HG03045 (cell line): ENCODE measurements around the gene TMEM141.
A peak's percentile ranks its signal among the peaks of the same experiment; 100 is the strongest.
"Not testable (repeated sequence)": the region's sequence is repeated elsewhere in the genome, so short reads cannot be mapped to it uniquely, and the experiment has no call there.

Source experiments
- ATAC-seq: cut with Tn5 transposase; IDR thresholded peaks from one replicate; pipeline ENCODE4 v1.9.1; 2021; ENCODE audit warnings: mild to moderate bottlenecking, moderate library complexity; ENCODE audit not compliant: unreplicated experiment

Gene TMEM141

DNA sequence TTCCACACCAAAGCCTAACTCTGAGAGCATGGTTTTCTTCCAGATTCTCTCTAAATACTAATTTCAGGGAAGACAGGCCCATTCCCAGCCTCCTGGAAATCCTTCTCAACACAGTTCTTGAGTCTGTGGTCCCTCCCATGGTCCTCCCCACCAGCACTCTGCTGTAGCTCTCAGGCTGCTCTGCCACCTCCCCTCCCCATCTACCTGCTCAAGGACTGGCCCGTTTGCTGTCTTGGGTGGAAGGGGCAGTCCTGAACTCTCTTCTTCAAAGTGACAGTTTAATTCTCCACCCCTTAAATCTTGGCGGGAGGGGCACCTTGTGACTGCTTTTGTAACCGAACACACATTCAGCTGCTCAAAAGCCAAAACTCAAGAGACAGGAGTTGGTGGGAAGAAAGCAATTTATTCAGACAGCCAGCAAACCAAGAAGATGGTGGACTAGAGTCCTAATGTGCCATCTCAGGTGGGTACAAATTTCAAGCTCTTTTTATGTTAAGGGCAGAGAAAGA, 19.2 kb upstream of the TMEM141 start:
- no peak for ATAC-seq

DNA sequence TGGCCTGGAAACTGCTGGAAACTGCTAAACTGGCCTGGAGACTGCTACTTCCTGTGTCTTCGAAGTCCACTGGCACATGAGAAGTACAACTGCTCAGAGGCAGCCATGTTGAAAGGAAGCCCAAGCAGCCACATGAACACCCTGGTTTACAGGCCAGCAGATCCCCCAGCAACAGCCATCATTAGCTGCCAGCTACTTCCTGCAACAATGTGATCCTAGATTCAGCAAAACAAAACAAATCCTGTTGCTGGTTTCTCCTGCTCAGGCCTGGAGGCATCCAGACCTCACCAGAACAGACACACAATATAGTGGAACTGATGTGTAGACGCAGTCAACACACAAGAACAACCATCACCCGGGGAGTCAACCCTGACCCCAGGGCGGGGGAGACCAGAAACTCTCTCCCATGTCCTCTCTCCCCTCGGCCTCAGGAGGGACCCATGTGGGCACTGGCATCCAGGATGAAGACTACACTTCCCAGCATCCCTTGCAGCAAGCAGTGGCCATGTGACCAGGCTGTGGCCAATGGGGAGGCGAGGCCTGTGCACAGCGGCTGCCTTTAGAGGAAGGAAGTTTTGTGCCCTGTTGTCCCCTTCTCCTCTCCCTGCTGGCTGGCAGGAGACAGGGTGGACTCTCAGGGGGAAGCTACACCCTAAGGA, 17.6 kb upstream of the TMEM141 start:
- ATAC-seq: no peak

DNA sequence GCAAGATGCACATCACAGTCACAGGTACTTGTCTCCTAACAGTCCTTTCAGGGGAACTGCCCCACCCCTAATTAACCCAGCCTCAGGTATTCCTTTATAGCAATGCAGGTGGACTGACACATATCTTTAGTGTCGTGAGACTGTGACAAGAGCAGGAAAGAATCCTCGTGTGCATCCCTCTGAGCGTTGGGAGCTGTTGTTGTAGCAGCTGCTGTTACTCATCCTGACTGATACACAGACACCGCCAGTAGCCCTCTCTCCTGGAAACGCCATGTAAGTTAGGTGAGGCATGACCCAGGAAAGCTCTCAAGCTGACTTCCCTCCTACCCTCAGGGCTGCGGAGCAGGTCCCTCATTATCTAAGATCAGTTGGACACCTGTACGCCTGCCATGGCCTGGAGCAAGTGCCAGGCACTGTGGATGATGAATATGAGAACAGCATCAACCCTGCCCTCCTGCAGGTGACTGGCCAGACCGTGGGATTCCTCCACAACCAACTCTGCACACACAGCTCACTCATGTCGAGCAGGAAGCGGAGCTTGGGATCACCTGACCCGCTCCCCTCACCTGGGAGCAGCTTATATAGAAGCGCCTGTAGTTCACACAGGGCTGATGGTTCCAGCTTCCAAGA, 16.6 kb upstream of the TMEM141 start:
- no peak for ATAC-seq

DNA sequence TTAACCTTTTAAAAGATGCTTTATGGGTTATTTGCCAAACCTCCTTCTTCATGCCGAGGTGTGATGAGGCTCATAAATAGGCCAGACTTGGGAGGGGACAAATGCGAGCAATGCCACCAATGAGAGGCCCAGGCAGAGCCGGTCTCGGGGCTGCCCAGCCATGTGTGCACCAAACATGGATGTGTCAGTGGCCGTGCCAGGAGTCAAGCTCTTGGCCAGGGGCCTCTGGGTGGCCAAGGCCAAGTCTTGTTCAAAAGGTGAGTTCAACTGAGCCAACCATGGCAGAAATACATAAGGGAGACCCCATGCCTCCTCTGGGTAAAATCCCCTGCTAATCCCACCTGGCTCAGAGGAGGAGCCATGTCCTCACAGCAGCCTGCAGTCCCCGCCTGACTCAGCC, 16.0 kb upstream of the TMEM141 start:
- no peak for ATAC-seq

DNA sequence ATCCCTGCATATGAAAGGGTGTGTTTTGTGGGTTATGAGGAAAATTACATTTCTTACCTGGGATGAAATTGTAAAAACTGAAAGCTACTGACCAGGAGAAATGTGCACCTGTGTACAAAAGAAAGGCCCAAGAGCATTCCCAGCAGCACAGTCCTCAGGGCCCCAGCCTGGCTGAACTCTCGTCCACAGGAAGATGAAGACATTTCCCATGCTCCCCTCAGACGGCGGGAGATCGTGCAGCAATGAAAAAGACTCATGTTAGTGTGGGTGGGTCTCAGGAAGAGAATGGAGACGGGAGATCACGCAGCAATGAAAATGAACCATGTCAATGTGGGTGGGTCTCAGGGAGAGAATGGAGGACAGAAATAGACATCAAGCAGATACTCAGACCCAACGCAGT, 14.2 kb upstream of the TMEM141 start:
- ATAC-seq: no peak

DNA sequence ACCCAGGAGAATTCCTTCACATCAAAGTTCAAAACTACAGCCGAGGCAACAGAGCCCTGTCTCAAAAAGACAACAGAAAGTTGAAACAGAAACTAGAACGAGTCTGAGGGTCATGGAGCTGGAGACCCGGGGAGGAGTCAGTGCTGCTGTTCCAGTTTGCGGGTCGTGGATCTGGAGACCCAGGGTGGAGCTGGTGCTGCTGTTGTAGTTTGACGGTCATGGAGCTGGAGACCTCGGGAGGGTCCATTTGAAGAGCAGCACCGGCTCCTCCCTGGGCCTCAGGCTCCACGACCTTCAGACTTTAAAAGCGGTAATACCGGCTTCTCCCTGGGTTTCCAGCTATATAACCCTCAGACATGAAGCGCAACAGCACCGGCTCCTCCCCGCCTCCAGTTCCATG, 13.8 kb upstream of the TMEM141 start:
- ATAC-seq: no peak

DNA sequence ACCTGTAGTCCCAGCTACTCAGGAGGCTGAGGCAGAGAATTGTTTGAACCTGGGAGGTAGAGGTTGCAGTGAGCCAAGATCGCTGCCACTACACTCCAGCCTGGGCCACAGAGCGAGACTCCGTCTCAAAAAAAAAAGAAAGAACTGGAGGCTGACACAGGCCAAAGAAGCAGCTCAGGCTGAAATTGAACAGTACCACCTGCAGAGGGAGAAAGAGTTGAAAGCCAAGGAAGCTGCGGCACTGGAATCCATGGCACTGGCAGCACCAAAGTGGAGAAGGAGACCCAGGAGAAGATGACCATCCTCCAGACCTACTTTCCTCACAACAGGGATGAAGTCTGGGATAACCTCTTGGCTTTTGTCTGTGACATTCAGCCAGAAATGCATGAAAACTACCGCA, 11.3 kb upstream of the TMEM141 start:
- ATAC-seq: no peak

DNA sequence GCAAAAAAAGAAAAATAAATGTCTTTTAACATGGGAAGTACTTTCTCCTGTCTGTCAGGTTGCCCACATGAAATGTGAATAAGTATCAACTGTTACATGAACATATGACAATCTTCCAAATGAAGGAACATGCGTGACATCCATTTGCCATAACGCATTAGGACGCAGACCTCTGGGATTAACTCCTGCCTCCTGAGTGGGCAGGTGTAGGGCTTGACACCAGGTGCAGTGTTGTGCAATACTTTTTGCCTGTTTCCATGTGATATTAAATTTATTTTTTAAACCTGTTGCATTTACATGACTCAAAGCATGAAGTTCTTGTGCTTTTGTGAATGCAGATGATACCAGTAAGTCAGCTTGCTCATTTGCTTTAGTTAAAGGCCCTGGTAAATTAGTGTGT, 8.7 kb upstream of the TMEM141 start:
- ATAC-seq: no peak

DNA sequence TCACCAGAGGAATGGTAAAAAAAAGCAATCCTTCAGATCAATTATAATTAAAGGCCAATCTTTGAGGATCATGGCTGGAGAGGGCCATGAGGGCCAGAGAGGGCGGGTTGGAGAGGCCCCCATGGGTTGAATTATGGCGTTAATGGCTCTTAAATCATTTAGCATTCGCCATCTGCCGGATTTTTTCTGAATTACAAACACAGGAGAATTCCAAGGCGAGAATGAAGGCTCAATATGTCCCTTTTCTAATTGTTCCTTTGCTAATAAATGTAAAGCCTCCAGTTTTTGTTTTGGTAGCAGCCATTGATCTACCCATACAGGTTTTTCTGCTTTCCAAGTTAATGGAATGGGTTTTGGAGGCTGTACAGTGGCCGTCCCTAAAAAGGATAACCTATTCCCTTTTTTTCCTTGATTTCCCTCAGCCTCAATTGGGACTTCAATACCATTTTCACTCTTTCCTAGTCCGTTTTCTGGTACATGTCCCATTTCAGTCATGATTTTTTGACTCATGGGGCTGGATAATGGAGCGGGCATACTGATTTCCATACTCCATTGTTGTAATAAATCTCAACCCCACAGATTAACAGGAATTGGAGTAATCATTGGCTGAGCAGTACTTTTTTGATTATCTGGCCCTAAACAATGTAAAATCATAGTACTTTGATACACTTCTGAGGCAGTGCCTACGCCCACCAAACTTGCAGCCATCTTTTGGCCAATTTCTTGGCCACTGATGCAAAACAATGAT, 6.7 kb upstream of the TMEM141 start:
- ATAC-seq: no peak

DNA sequence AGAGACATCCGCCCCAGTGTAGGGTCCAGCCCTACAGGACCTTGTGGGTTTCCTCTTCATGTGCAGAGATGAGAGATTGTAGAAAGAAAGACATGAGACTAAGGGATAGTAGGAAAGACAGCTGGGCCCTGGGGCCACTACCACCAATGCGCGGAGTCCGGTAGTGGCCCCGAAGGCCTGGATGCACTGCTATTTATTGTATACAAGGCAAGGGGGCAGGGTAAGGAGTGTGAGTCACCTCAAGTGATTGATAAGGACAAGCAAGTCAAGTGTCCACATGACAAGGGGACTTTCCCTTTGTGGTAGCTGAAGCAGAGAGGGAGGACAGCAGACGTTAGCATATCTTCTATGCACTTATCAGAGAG, 6.2 kb upstream of the TMEM141 start:
- ATAC-seq: no peak

DNA sequence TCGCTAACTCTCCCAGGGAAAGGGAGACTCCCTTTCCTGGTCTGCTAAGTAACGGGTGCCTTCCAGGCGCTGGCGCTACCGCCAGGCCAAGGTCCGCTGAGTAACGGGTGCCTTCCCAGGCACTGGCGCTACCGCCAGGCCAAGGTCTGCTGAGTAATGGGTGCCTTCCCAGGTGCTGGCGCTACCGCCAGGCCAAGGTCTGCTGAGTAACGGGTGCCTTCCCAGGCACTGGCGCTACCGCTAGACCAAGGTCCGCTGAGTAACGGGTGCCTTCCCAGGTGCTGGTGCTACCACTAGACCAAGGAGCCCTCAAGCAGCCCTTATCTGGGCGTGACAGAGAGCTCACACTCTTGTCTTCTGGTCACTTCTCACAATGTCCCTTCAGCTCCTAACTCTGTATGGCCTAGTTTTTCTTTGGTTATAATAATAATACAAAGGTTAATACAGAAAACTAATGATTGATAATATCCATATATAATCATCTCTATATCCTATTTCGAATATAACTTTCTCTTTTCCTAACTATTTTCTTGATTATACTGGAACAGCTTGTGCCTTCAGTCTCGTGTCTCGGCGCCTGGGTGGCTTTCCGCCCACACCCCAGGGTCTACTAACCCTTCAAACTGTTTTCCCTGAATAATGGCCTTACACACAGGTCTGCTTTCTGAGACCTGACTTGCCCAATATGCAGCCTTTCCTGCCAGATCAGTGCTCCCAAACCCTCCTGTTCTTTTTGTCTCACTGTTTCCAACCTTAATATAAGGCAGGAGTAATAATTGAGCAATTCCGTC, 5.4 kb upstream of the TMEM141 start:
- not testable (repeated sequence) for ATAC-seq

DNA sequence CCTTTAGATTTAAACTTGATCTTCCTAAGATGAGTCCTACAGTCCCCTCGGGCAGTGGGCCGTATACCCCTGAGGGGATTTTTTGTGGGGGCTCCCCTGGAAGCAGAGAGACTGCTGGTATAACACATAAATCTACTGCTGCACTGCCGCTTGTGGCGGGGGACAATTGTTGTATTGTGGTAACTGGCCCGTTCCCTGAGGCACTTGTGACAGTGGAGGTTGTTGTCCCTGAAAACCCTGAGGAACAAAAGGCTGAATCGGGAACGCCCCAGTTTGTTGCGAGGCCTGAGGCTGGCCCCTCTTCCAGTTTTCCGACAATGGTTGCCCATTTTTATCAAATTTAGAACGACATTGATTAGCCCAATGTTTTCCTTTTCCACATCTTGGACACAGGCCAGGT, 4.7 kb upstream of the TMEM141 start:
- no peak for ATAC-seq

DNA sequence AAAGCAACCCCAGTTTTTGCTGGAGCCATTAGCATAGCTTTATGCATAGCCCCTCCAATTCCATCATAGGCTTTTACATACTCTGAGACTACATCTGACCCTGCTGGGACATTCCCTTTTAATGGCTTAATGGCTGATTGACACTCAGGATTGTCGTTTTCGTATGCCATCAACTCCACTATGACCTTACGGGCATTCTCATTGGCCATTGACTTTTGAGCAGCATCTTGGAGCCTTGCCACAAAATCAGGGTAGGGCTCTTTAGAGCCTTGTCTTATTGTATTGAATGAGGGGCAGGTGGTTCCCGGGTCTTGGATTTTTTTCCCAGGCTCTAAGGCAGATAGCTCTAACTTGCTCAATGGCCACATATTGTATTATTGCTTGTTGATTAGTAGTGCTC, 4.2 kb upstream of the TMEM141 start:
- not testable (repeated sequence) for ATAC-seq

DNA sequence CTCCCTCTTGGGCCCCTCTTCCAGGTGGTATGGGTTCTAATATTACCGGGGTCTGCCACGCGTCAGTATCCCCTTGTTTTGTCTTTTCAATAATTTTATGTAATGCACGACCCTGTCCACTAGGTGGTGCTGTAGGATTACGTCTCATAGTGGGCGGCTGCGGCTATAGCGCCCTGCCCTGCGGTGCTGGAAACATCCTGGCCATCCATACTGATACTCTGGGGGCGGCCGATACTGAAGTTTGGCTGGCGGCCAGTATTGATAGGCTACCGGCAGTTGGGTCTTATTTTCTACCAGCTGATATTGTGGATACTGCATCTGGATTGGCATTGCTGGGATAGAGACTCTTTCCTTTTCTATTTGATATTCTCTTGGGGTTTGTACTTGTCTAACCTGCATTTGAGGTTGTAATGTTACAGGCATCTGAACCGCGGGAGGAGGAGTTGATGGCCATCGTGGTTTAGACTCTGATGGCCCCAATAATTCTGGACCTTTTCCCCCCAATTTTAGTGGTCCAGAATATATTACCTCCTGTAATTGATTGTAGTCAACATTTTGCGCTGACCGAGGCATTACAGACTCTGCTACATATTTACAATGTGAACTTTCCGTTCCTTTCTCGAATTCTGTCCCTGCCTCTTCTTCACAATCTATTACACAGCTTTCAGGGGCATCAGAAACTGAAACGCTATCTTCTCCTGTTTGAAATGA, 3.3 kb upstream of the TMEM141 start:
- no peak for ATAC-seq

DNA sequence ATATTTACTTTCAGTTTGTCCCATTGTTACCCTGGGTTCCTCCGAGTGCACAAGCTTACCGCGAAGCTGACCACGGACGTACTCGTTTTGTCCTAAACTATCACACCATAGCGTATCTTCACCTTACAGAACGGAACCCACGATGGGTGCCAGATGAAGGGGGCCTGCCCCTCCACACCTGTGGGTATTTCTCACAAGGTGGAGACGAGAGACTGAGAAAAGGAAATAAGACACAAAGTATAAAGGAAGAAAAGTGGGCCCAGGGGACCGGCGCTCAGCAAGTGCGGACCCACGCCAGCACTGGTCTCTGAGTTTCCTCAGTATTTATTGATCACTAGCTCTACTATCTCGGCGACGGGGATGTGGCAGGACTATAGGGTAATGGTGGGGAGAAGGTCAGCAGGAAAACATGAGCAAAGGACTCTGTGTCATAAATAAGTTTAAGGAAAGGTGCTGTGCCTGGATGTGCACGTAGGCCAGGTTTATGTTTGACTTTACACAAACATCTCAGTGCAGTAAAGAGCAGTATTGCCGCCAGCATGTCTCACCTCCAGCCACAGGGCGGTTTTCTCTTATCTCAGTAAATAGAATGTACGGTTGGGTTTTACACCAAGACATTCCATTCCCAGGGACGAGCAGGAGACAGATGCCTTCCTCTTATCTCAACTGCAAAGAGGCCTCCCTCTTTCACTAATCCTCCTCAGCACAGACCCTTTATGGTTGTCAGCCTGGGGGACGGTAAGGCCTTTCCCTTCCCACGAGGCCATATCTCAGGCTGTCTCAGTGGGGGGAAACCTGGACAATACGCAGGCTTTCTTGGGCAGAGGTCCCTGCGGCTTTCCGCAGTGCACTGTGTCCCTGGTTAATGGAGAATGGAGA, 2.3 kb upstream of the TMEM141 start:
- ATAC-seq: not testable (repeated sequence)

DNA sequence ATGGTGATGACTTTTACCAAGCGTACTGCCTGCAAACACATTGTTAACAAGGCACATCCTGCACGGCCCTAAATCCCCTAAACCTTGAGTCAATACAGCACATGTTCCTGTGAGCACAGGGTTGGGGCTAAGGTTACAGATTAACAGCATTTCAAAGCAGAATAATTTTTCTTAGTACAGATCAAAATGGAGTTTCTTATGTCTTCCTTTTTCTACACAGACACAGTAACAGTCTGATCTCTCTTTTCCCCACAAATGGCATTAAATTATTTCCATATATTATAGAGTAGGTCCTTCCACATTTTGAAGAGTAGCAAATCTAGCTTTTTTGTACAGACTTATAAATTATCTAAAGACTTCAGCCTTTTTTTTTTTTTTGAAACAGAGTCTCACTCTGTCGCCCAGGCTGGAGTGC, 1.6 kb upstream of the TMEM141 start:
- ATAC-seq: no peak

DNA sequence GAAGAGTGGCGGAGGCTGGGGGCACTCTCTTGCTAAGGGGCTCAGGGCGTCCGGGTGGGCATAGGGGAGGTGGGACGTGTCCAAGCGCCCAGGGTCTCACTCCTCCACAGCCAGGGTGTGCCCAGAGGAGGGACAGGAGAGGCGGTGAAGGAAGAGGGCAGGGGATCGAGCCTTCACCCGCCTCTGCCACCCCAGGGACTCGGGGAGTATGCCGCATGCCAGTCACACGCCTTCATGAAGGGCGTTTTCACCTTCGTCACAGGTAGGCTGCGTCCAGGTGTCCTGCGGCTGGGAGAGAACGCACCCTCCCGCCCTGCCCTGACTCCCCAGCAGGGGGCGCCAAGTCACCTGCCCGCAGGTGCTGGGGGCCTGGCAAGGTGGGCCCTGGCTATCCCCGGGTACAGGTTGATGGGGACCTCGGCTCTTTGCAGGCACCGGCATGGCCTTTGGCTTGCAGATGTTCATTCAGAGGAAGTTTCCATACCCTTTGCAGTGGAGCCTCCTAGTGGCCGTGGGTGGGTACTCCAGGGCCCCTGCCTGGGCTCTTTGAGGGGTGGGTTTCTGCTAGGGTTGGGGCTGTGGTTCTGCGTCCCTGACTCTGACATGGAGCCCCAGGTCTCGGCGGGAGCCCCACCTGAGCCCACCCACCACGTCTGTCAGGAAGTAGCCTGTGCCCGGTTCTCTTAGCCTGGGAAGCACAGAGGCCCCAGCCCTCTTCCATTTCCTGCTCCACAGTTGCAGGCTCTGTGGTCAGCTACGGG, 552 bp downstream of the TMEM141 start:
- ATAC-seq: peak; percentile 15

DNA sequence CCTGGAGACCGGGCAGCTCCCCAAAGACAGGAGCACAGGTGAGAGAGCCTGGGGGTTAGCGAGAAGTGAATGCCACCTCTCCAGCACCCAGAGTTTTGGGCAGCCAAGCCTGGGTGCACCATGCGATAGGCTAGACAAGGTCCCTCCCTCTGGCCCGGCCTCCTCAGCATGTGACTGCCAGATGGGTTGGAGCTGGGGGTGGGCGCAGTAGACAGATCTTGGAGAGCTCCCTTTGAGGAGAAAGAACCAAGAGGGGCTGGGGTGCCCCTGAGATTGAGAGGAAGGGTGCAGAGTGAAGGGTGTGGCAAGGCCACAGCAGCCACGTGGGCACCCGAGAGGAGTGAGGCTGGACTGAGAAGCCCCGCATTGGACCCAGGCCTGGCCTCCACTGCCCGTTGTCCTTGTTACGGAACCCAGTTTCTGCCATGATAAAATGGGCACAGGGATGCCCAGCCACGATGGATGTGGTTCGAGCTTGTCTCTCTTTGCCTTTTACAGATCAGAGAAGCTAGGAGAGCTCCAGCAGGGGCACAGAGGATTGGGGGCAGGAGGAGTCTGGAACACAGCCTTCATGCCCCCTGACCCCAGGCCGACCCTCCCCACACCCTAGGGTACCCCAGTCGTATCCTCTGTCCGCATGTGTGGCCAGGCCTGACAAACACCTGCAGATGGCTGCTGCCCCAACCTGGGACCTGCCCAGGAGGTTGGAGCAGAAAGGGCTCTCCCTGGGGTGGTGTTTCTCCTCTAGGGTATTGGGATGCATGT, 1.4 kb downstream of the TMEM141 start:
- no peak for ATAC-seq
